HEK293 (cell line): Measurements from ENCODE around the gene PEX7.

Experiments used
- CTCF ChIA-PET: fragments of 350-600 bp; formaldehyde crosslinking; extraction: SDS; loops from one replicate; lab custom pipeline; 2021; ENCODE audit warnings: antibody characterized with exemption; lab: Yijun Ruan, JAX
- POLR2A ChIA-PET: fragments of 300-600 bp; formaldehyde crosslinking; extraction: SDS; loops from one replicate; lab custom pipeline; 2020; ENCODE audit warnings: antibody characterized with exemption, inconsistent platforms; lab: Yijun Ruan, JAX
- H3K27ac ChIP-seq: fragments of 200-500 bp; sonication (Bioruptor generic); 2 replicates; pipeline ENCODE4 v1.5.1; 2014; ENCODE audit warnings: low read depth, low read length, control low read depth, inconsistent platforms; ENCODE audit errors: extremely low read depth
- H3K36me3 ChIP-seq, 2 experiments: fragments of 200-500 bp in 1 of 2; sonication (Bioruptor generic) in 1 of 2; 1 replicate in 1 of 2; 2 replicates in 1 of 2; pipeline ENCODE4 v1.5.1; 2014 to 2017; ENCODE audit warnings: inconsistent platforms in 2 of 2, low read length in 2 of 2; ENCODE audit not compliant: control insufficient read depth in 2 of 2, insufficient read depth in 1 of 2
- H3K4me1 ChIP-seq: fragments of 200-500 bp; sonication (Bioruptor generic); 2 replicates; pipeline ENCODE4 v1.5.1; 2014; ENCODE audit warnings: mild to moderate bottlenecking, low read length, inconsistent platforms; ENCODE audit not compliant: control insufficient read depth, insufficient read depth
- H3K4me3 ChIP-seq: 2 replicates; pipeline ENCODE4 v1.5.1; 2011; ENCODE audit warnings: low read depth, mild to moderate bottlenecking, control low read depth, low read length, moderate library complexity
- H3K9me3 ChIP-seq: fragments of 200-500 bp; sonication (Bioruptor generic); 2 replicates; pipeline ENCODE4 v1.5.1; 2014; ENCODE audit warnings: low read depth, low read length, inconsistent platforms; ENCODE audit not compliant: control insufficient read depth, insufficient read depth
- KLF7 ChIP-seq: fragments of 450-650 bp; formaldehyde crosslinking; IDR thresholded peaks from 2 replicates; pipeline ENCODE4 v1.5.1; 2016; ENCODE audit warnings: missing biosample characterization, missing genetic modification characterization, borderline replicate concordance
- MEIS1 ChIP-seq: sonication (generic); formaldehyde crosslinking; IDR thresholded peaks from 2 replicates; pipeline ENCODE4 v1.8.1; 2022; ENCODE audit warnings: missing genetic modification reagents, mild to moderate bottlenecking, borderline replicate concordance
- PRDM4 ChIP-seq: fragments of 450-650 bp; formaldehyde crosslinking; IDR thresholded peaks from 2 replicates; pipeline ENCODE4 v1.5.1; 2017; ENCODE audit warnings: missing biosample characterization, missing genetic modification characterization
- PRDM6 ChIP-seq: fragments of 450-650 bp; formaldehyde crosslinking; IDR thresholded peaks from 2 replicates; pipeline ENCODE4 v1.5.1; 2017; ENCODE audit warnings: missing biosample characterization, missing genetic modification characterization
- REST ChIP-seq: fragments of 450-650 bp; formaldehyde crosslinking; IDR thresholded peaks from 2 replicates; pipeline ENCODE4 v1.5.1; 2016; ENCODE audit warnings: missing biosample characterization, missing genetic modification characterization
- ZBTB11 ChIP-seq: fragments of 450-650 bp; formaldehyde crosslinking; conservative IDR thresholded peaks from 2 replicates; pipeline ENCODE4 v1.5.1; 2016; ENCODE audit warnings: low read depth, missing biosample characterization, missing genetic modification characterization
- ZBTB8A ChIP-seq: fragments of 450-650 bp; formaldehyde crosslinking; IDR thresholded peaks from 2 replicates; pipeline ENCODE4 v1.5.1; 2016; ENCODE audit warnings: missing biosample characterization, missing genetic modification characterization
- ZNF112 ChIP-seq: fragments of 450-650 bp; formaldehyde crosslinking; IDR thresholded peaks from 2 replicates; pipeline ENCODE4 v1.5.0; 2017; ENCODE audit warnings: missing biosample characterization, missing genetic modification characterization
- ZNF202 ChIP-seq: fragments of 450-650 bp; formaldehyde crosslinking; IDR thresholded peaks from 2 replicates; pipeline ENCODE4 v1.5.1; 2016; ENCODE audit warnings: missing biosample characterization, missing genetic modification characterization, borderline replicate concordance
- ZNF677 ChIP-seq: fragments of 450-650 bp; IDR thresholded peaks from 2 replicates; pipeline ENCODE4 v1.5.0; 2018; ENCODE audit warnings: missing biosample characterization, mild to moderate bottlenecking, missing genetic modification characterization, moderate library complexity
- ZNF777 ChIP-seq: fragments of 450-650 bp; formaldehyde crosslinking; IDR thresholded peaks from 2 replicates; pipeline ENCODE4 v1.5.1; 2017; ENCODE audit warnings: missing biosample characterization, missing genetic modification characterization, borderline replicate concordance

PEX7 gene

GRCh38 chr6:136822376-136823127 lies at the start of gene PEX7 (continued):
- TF ChIP-seq MEIS1 (CRISPR knock-in tag) = no peak
- peak; percentile 60; the same call in 1 of the 2 replicates for TF ChIP-seq ZNF677 (tag by site-specific recombination)
- peak; percentile 24; the same call in 1 of the 2 replicates for TF ChIP-seq ZBTB8A
- TF ChIP-seq REST (tag by site-specific recombination) = no peak
- no peak for TF ChIP-seq KLF7 (tag by site-specific recombination)
- peak; percentile 85 for TF ChIP-seq ZBTB11 (tag by site-specific recombination)

GRCh38 chr6:136772685-136773472 lies 49.5 kb upstream of the PEX7 start:
- no peaks in the 10 kb centered on the region for H3K36me3 ChIP-seq
- CTCF ChIA-PET = interaction anchor here (0.7 to 5.2 kb wide), 4 partner anchors 17 to 128 kb away, joined by 3 to 29 read pairs (median 3); partner anchors contain the start of gene MAP3K5

More at GRCh38 chr6:136772685-136773472, 49.5 kb upstream of the PEX7 start:
- Histone ChIP-seq H3K4me3 (no peak overlapping the region), H3K4me1 (peaks cover 13% of the 10 kb centered on the region; the same call in 1 of the 2 replicates), H3K27ac (no peak overlapping the region), H3K9me3 (no peaks in the 10 kb centered on the region)
- no peak for TF ChIP-seq ZNF777
- TF ChIP-seq PRDM6 (tag by site-specific recombination) = 0 out of 2 replicates have a peak, but pooled peaks have one; percentile 33
- TF ChIP-seq ZNF202 (tag by site-specific recombination) = no peak
- TF ChIP-seq ZNF112 = no peak
- TF ChIP-seq PRDM4 (tag by site-specific recombination) = peak; percentile 63
- POLR2A ChIA-PET = interaction anchor here (1.4 kb wide), 1 partner anchor 19 kb away, joined by 3 read pairs; the partner anchor contains the start of gene MAP3K5
